ENCODE results near the gene KCNH6.

The KCNH6 gene

DNA sequence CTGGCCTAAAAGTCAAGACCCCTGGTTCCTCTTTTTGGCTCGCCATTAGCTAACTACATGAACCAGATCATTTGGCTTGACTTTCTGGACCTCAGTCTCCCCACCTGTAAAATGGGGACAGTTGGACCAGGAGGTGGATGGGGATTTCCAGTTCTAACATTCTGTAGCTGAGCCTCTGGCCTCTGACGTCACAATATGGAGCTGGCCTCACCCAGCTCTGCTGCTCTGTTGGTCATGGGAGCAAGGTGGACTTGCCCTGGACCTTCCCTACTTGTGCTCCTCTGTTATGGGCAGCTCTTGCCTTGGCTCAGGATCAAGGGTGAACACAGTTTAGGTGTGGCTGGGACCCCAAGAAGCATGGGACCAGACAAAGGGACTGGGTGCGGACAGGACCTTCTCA lies 16.5 kb upstream of the KCNH6 start:
- no peak for DNase-seq (ENCODE audit: low read depth, low spot score)

DNA sequence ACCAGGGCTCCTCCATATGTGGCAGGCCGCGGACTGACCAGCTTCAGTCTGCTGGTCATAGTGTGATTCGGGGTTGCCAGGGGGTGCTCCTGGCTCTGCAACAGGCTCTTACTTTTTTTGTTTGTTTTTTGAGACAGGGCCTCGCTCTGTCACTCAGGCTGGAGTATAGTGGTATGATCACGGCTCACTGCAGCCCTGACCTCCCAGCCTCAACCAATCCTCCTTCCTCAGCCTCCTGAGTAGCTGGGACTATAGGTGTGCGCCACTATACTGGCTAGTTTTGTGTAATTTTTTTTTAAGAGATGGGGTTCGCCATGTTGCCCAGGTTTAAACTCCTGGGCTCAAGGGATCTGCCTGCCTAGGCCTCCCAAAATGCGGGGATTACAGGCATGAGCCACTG lies 11.8 kb upstream of the KCNH6 start:
- DNase-seq (ENCODE audit: low read depth, low spot score): no peak

DNA sequence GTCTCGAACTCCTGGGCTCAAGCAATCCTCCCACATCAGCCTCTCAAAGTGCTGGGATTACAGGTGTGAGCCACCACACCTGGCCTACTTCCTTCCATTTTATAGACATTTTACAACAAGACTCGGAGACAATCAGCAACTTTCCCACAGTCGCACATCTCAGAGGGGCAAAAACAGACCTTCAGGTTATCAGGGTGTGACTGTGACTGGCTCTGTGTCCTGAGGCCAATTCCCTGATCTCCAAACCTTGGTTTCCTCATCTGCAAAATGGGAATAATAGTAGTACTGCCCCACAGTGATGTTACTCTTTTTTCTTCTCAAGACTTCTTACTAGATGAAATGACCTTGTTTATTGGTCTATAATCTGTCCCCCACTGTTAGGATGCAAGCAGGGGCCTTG lies 10.8 kb upstream of the KCNH6 start:
- DNase-seq (ENCODE audit: low read depth, low spot score): no peak

DNA sequence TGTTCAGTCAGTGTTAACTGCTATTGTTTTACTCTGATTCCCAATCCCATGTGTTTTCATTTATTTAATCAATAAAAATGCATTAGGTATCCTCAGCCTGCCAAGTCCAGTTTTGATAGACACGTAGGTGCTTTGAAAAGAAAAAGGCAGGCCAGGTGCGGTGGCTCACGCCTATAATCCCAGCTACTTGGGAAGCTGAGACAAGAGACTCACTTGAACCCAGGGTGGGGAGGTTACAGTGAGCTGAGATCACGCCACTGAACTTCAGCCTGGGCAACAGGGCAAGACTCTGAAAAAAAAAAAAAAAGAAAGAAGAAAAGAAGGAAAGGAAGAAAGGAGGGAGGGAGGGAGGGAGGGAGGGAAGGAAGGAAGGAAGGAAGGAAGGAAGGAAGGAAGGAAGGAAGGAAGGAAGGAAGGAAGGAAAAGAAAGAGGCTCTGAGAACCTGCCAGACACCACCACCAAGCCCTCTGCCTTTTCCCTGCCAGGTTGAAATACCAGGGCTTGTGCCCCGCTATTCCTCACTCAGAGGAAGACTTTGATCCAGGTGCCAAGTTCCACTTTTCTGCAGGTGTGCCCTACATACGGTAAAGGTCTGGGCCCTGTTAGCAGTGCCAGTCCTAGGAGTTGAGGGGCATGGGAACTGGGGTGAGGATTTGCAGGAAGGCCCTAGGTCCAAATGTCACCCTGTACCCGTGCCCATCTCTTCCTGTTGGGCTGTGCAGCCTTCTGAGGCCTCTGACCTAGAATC lies 10.1 kb upstream of the KCNH6 start:
- DNase-seq (ENCODE audit: low read depth, low spot score): no peak

GRCh38 chr17:63514477-63514876 lies 8.7 kb upstream of the KCNH6 start:
- no peak for DNase-seq (ENCODE audit: low read depth, low spot score)

DNA sequence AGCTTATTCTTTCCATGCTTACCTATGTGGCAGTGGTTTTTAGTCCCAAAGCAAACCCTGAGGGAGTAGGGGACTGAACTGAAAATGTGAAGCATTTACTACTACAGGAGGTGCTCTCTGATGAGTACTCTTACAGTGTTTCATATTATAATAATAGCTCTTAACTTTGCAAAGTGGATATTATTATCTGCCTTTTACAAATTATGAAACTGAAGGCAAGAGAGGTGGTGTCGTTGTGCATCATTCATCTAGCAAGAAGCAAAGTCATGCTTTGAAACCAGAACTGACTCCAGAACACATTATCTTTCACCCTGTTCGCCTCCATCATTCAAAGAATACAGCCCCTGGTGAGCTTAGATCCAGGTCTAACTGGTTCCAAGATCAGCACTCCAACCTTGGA lies 8.2 kb upstream of the KCNH6 start:
- no peak for DNase-seq (ENCODE audit: low read depth, low spot score)

DNA sequence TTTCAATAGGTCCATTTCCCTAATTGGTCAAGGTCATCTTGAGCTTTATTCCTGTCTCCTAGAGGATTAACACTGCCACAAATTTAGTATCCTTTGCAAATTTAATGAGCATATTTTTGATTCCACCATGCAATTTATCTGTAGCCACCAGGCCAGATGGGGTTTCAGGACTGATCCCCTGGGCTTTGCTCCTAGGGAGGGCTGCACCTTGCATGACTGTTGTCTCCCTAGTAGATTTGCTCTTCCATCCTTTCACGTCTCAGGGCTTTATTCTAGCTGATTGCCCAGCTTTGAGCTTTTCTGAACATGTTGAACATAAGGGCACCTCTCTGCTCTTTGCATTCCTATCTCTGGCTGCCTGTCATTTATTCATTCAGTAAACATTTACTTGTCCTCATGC lies 7.7 kb upstream of the KCNH6 start:
- no peak for DNase-seq (ENCODE audit: low read depth, low spot score)

DNA sequence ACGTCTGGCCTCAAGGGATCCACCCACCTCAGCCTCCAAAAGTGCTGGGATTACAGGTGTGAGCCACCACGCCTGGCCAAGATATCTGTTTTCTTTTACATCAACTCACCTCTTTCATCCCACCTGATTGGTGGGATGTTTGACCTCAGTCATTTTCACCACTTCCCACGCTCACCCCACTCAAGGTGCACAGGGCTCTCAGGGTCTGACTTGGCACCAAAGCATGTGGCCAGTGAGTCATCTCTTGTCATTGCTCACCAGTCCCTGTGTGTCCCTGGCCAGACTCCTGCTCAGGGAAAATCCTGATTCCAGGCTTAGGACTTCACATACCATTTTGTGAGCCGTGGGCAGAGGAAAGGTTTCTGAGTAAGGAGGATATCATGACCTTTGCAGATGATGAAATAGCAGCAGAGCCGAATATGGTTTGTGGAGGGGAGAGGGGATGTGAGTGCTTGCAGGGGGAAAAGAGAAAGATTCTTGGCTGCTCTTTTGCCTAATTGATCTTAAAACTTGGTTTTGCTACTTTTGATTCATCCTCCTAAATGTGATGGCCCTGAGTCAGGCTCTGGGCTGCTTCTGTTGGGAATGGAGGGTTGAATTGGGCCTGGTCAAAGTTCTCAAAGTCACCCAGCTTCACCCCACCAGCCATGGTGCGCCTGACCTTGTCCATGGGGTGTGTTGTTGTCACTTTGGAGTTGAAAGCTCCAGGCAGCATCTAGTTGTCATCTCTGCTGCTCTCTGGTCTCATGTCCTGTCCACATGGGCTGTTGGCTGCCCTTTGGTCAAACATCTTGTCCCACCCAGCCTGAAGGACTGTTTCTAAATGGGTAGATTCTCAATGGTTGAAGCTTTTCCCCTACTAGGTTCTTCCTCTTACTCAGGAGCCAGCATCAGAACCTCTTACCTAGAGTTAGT lies 6.0 kb upstream of the KCNH6 start:
- DNase-seq (ENCODE audit: low read depth, low spot score): no peak

GRCh38 chr17:63517825-63518534 lies 5.2 kb upstream of the KCNH6 start:
- no peak for DNase-seq (ENCODE audit: low read depth, low spot score)

- DNase-seq (ENCODE audit: low read depth, low spot score): no peak
These were observed 3.9 kb upstream of the KCNH6 start for GRCh38 chr17:63519116-63519881.

DNA sequence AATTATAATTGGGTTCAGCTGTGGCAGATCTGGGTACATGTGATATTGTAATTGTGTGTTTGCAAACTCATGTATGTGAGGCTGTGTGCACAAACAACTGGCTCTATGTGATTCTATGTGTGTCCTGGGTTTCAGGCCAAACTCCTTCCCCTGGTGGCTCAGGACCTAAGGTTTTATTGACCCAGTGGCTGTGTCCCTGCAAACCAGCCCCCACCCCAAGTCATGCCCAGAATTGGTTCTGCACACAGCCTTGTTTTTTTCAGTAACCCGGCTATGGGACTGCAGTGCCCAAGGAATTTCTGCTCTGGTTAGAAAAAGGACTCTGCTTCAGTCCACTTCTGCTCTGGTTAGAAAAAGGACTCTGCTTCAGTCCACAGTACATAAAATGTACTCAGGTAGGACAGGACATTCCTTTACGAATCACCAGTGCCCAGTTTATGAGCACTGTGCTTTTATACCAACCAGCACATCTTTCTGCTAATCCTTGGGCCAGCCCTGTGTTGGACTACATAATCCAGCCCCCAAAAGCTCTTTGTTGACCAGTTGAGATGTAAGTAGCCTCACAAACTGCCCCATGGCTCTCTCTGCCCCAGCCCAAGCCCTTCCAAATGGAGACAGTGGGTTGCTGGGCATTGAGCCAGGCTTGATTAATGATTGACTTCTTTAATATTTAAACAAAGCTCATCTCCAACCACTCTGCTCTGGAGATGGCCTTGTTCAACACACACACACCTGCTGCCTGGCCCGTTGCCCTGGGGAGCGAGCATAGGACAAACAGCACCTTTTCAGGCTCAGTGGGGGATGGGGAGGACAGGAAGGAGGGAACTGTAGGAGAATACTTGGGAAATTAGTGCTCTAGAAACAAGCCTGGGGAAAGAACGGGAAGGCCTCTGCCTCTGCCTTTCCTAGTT lies 2.9 kb upstream of the KCNH6 start:
- DNase-seq (ENCODE audit: low read depth, low spot score): no peak

- DNase-seq (ENCODE audit: low read depth, low spot score): no peak
These were observed 893 bp downstream of the KCNH6 start for GRCh38 chr17:63524051-63524450.

DNA sequence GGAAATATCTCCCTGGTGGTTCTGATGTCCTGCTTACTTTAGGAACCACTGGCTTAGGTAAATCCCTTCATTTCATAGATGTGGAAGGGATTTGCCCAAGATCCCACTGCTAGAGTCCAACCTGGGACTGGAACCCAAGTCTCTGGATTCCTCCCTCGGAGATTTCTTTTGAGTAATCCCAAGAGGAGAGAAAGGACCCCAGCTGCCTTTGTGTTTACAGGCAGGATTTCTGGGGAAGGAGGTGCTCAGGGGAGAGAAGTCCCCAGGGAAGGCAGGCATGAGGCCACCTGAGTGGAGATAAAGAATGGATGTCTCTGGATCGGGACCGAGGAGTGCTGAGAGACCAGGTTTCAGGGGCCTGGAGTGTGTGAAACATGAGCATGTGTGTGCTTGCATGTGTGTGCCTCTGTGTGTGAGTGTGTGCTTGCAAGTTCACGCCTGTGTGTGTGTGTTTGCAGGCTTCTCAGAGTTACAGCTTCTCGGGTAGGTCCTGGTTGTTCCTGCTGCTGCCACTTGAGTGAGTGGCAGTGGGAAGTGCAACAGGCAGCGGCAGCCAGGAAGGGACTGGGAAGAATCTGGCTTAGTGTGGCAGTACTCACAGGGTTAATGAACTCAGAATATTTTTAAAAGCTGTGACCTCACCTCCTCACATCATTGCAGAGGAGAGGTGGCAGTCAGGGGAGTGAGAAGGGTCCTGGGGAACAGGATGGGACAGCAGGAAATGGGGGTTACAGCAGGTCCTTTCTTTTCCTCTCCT lies 2.2 kb downstream of the KCNH6 start:
- DNase-seq (ENCODE audit: low read depth, low spot score): no peak

- DNase-seq (ENCODE audit: low read depth, low spot score): no peak
These were observed 3.7 kb downstream of the KCNH6 start for GRCh38 chr17:63526861-63527260.

GRCh38 chr17:63528183-63528582 lies 5.0 kb downstream of the KCNH6 start:
- no peak for DNase-seq (ENCODE audit: low read depth, low spot score)

DNA sequence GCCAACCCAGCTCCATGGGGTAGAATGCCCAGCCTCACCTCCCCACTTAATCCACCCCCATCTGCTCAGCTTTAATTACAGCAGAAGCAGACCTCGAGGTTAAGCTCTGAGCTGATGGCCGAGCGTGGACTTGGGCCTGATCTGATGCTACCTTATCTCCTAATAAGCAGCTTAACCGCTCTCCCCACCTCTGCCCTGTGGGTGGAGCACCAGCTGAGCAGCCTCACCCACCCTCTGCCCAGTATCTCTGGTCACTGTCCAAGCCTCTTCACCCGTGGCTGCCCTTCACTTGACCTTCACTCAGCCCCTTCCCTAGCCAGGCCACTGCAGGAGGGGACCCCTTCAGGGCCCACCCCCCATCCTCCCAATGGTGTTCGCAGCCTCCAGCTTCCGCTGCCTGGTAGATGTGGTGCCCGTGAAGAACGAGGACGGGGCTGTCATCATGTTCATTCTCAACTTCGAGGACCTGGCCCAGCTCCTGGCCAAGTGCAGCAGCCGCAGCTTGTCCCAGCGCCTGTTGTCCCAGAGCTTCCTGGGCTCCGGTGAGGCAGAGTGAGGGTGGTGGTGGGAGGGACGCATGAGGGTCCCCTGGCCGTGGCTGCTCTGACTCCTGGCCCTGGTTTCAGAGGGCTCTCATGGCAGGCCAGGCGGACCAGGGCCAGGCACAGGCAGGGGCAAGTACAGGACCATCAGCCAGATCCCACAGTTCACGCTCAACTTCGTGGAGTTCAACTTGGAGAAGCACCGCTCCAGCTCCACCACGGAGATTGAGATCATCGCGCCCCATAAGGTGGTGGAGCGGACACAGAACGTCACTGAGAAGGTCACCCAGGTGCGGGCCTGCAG lies 6.8 kb downstream of the KCNH6 start:
- DNase-seq (ENCODE audit: low read depth, low spot score): no peak

DNA sequence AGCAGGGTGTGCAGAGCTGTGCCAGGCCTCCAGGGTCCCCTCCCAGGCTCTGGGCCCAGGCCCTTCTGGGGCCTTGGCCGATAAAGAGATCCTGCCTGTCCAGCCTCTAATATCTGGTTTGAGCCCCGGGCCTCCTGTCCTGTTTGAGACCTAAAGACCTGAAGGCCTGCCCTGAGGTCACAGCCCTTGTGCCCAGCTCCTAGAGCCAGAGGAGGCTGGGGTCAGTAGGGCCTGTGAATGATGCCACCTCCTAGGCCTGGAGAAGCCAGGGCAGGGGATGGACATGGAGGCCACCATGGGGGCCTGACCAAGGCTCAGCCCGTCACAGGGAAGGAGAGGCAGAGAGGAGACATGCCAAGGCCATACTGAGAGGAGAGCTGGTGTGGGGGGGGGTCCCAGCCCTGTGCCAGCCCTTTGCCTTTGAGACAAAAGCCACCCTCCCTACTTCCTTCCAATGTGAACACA lies 7.4 kb downstream of the KCNH6 start:
- no peak for DNase-seq (ENCODE audit: low read depth, low spot score)

DNA sequence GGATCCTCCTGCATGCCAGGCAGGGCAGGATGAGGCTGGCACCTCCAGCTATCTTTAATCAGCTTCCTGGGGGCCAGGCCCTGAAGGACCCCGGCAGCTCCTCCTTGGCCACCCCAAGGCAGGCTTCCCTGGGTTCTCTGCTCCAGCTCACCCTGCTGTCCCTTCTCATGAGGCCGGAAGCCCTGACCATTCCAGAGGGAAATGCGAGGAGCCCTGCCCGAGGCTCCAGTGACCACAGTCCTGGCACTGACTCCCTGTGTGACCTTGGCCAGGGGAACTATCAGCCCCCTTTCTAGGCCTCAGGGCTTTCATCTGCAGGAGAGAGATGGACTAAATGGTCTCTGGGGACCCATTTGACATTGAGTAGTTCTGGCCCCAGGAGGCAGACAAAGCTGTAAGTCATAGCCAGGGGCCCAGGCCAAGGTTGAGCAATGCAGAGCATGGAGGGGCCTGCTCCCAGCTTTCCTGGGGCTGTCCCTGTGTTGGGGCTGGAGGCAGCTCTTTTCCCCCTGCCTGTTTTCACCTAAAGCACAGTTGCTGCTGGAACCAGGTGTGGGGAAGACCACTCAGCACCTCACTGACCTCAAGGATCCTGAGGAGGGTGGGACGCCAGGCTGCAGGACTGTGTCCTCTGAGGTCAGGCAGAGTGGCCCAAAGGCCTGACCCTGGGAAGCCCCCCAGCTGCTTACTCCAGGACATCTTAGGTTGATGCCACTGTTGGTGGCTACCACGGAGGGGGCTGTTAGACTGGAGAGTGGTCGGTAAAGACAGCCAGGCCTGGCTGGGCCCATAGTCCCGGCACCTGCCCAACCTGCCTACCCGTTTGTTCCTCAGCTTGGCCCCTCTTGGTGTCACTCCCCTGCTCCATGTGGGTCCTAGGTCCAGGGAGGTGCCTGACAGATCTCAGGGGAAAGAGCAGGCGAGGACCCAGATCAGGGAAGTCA lies 8.1 kb downstream of the KCNH6 start:
- no peak for DNase-seq (ENCODE audit: low read depth, low spot score)
